Smooth muscle cell (in vitro differentiated cells): ENCODE data around the gene LRRK1. TPM values are rescaled to one million over a fixed set of nuclear protein-coding genes. Genes with fewer than 3 reads are reported as not detected.

Experiments used
- DNase-seq: peaks from one replicate; lab custom pipeline; 2025; ENCODE audit not compliant: unreplicated experiment; lab: John Stamatoyannopoulos, UW
- H2AFZ ChIP-seq: fragments of 200-600 bp; sonication (generic); 2 replicates; pipeline ENCODE4 v1.6.0; 2016; ENCODE audit warnings: antibody characterized with exemption, low read depth, mild to moderate bottlenecking
- H3F3A ChIP-seq: fragments of 200-600 bp; sonication (generic); 2 replicates; pipeline ENCODE4 v1.6.0; 2017; ENCODE audit warnings: antibody characterized with exemption, low read depth
- H3K27ac ChIP-seq: fragments of 200-600 bp; sonication (generic); 2 replicates; pipeline ENCODE4 v1.5.1; 2016; ENCODE audit warnings: low read depth, mild to moderate bottlenecking
- H3K27me3 ChIP-seq: fragments of 200-600 bp; sonication (generic); 2 replicates; pipeline ENCODE4 v1.6.1; 2016; ENCODE audit warnings: low read depth, mild to moderate bottlenecking
- H3K36me3 ChIP-seq: fragments of 200-600 bp; sonication (generic); 2 replicates; pipeline ENCODE4 v1.5.1; 2016; ENCODE audit warnings: low read depth
- H3K4me1 ChIP-seq: fragments of 200-600 bp; sonication (generic); 2 replicates; pipeline ENCODE4 v1.5.1; 2016; ENCODE audit warnings: low read depth
- H3K4me2 ChIP-seq: fragments of 200-600 bp; sonication (generic); 2 replicates; pipeline ENCODE4 v1.6.0; 2016; ENCODE audit warnings: mild to moderate bottlenecking
- H3K4me3 ChIP-seq: fragments of 200-600 bp; sonication (generic); 2 replicates; pipeline ENCODE4 v1.5.1; 2016; ENCODE audit warnings: mild to moderate bottlenecking
- H3K79me2 ChIP-seq: fragments of 200-600 bp; sonication (generic); 2 replicates; pipeline ENCODE4 v1.6.0; 2016; ENCODE audit warnings: low read depth, mild to moderate bottlenecking
- H3K9ac ChIP-seq: fragments of 200-600 bp; sonication (generic); 2 replicates; pipeline ENCODE4 v1.6.0; 2016; ENCODE audit warnings: low read depth
- H3K9me3 ChIP-seq: fragments of 200-600 bp; sonication (generic); replicated peaks from 2 replicates; pipeline ENCODE4 v1.5.1; 2016; ENCODE audit warnings: low read depth
- H4K20me1 ChIP-seq: fragments of 200-600 bp; sonication (generic); 2 replicates; pipeline ENCODE4 v1.6.0; 2016; ENCODE audit warnings: low read depth
- CTCF ChIP-seq: fragments of 200-600 bp; sonication (generic); IDR thresholded peaks from 2 replicates; pipeline ENCODE4 v1.5.1; 2017; ENCODE audit warnings: borderline replicate concordance, mild to moderate bottlenecking, antibody characterized with exemption; ENCODE audit not compliant: insufficient read depth, poor library complexity, severe bottlenecking
- WGBS: methylation state at CpG from one replicate; pipeline ENCODE4 v1.1.7; 2016; ENCODE audit warnings: low lambda C conversion rate; 5-methylcytosine and 5-hydroxymethylcytosine counted together
- polyA plus RNA-seq: library from polyadenylated mRNA; unstranded; fragments of >200 nt; fragmentation: Nextera tagmentation; extraction: Ambion mirVana; gene quantifications from 2 replicates; pipeline ENCODE4 v1.2.1, GENCODE V29; 2016
- total RNA-seq: library from RNA; depleted of rRNA; stranded (reverse); fragments of >200 nt; gene quantifications from 2 replicates; pipeline ENCODE4 v1.2.3, GENCODE V29; 2014

LRRK1 gene
- total and polyA plus RNA-seq, 2 experiments from 2014 or later, result 1.1 to 1.6 TPM

GRCh38 chr15:101001796-101002195, 82.6 kb downstream of the LRRK1 start:
- 97% methylated on average over 5 of the region's 5 CpGs for WGBS
- Histone ChIP-seq H4K20me1 (no peaks in the 10 kb centered on the region), H3F3A (no peaks in the 10 kb centered on the region), H3K36me3 (no peaks in the 10 kb centered on the region), H3K4me3 (no peak overlapping the region), H3K9me3 (no peaks in the 10 kb centered on the region), H3K79me2 (no peaks in the 10 kb centered on the region), H3K4me1 (no peaks in the 10 kb centered on the region), H3K4me2 (no peak overlapping the region), H3K9ac (no peak overlapping the region), H3K27me3 (no peaks in the 10 kb centered on the region), H3K27ac (no peak overlapping the region), H2AFZ (no peak overlapping the region)
- DNase-seq, result no peak
- TF ChIP-seq CTCF, result no peak

GRCh38 chr15:101003081-101003480, 83.9 kb downstream of the LRRK1 start:
- no peaks in the 10 kb centered on the region for H3K36me3 ChIP-seq
- no peak for TF ChIP-seq CTCF

GRCh38 chr15:101003706-101004105, 84.5 kb downstream of the LRRK1 start:
- H3K27ac ChIP-seq, result no peak overlapping the region
- H3K9ac ChIP-seq, result no peak overlapping the region
- H2AFZ ChIP-seq, result no peak overlapping the region
- no peaks in the 10 kb centered on the region for H3K9me3 ChIP-seq
- no peak overlapping the region for H3K4me2 ChIP-seq
- H4K20me1 ChIP-seq, result no peaks in the 10 kb centered on the region
- no peaks in the 10 kb centered on the region for H3K79me2 ChIP-seq
- H3F3A ChIP-seq, result no peaks in the 10 kb centered on the region
- 89% methylated on average over 4 of the region's 4 CpGs for WGBS
- no peak for DNase-seq
- no peaks in the 10 kb centered on the region for H3K36me3 ChIP-seq
- no peak overlapping the region for H3K4me3 ChIP-seq
- no peaks in the 10 kb centered on the region for H3K27me3 ChIP-seq
- H3K4me1 ChIP-seq, result no peaks in the 10 kb centered on the region
- no peak for TF ChIP-seq CTCF

More at GRCh38 chr15:101003081-101003480, 83.9 kb downstream of the LRRK1 start:
- Histone ChIP-seq H4K20me1 (no peaks in the 10 kb centered on the region), H3K9ac (no peak overlapping the region), H3F3A (no peaks in the 10 kb centered on the region), H3K4me2 (no peak overlapping the region), H2AFZ (no peak overlapping the region), H3K9me3 (no peaks in the 10 kb centered on the region), H3K4me1 (no peaks in the 10 kb centered on the region), H3K27me3 (no peaks in the 10 kb centered on the region), H3K27ac (no peak overlapping the region), H3K4me3 (no peak overlapping the region), H3K79me2 (no peaks in the 10 kb centered on the region)
- WGBS, result 79% methylated on average over 1 of the region's 1 CpG
- DNase-seq, result no peak

- no peak overlapping the region for H3K4me3 ChIP-seq
- WGBS, result 98% methylated on average over 4 of the region's 4 CpGs
Observed at GRCh38 chr15:101004500-101004899, 85.3 kb downstream of the LRRK1 start.

More at GRCh38 chr15:101004500-101004899, 85.3 kb downstream of the LRRK1 start:
- Histone ChIP-seq H3K36me3 (no peaks in the 10 kb centered on the region), H3K9ac (no peak overlapping the region), H3K79me2 (no peaks in the 10 kb centered on the region), H3K27ac (no peak overlapping the region), H3K4me1 (no peaks in the 10 kb centered on the region), H3K9me3 (no peaks in the 10 kb centered on the region), H4K20me1 (no peaks in the 10 kb centered on the region), H3F3A (no peaks in the 10 kb centered on the region), H2AFZ (no peak overlapping the region), H3K27me3 (no peaks in the 10 kb centered on the region), H3K4me2 (no peak overlapping the region)
- no peak for TF ChIP-seq CTCF
- DNase-seq, result no peak
